GM10266 (cell line): Measurements from ENCODE around the gene NKIRAS2.

ENCODE experiments used
- DNase-seq: peaks from one replicate; pipeline ENCODE4 v3.0.0; 2012; ENCODE audit errors: extremely low spot score
- TF ChIP-seq, protein P1 (sequence below): IDR thresholded peaks from 2 replicates; pipeline ENCODE4 v1.5.1; 2012; ENCODE audit warnings: mild to moderate bottlenecking, low read depth; ENCODE audit not compliant: control insufficient read depth, insufficient read depth; ENCODE audit errors: missing control alignments

NKIRAS2 gene

GRCh38 chr17:42052346-42052877, 32.5 kb downstream of the NKIRAS2 start:
- TF ChIP-seq, protein P1, sequence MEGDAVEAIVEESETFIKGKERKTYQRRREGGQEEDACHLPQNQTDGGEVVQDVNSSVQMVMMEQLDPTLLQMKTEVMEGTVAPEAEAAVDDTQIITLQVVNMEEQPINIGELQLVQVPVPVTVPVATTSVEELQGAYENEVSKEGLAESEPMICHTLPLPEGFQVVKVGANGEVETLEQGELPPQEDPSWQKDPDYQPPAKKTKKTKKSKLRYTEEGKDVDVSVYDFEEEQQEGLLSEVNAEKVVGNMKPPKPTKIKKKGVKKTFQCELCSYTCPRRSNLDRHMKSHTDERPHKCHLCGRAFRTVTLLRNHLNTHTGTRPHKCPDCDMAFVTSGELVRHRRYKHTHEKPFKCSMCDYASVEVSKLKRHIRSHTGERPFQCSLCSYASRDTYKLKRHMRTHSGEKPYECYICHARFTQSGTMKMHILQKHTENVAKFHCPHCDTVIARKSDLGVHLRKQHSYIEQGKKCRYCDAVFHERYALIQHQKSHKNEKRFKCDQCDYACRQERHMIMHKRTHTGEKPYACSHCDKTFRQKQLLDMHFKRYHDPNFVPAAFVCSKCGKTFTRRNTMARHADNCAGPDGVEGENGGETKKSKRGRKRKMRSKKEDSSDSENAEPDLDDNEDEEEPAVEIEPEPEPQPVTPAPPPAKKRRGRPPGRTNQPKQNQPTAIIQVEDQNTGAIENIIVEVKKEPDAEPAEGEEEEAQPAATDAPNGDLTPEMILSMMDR: no peak
- DNase-seq: no peak

- no peak for DNase-seq
- TF ChIP-seq, protein P1: no peak
These were observed 34.0 kb downstream of the NKIRAS2 start for GRCh38 chr17:42053731-42054500.

DNA sequence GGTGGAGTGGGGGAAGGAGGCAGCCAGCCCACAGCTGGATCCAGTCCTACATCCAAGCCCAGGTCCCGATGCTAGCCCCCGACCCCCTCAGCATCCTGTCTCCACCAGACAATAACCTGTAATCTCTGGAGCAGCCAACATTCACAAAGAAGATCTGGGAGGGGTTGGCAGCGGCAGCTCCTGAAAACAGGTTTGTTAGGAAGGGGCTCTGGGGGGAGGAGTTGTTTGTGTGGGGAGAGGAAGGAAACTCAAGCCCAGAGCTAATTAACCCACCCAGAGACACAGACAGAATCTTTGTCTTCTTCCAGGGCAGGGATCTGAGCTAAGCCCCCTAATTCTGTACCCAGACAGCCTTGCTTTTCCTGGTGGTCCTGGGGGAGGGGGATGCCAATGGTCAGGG, 35.1 kb downstream of the NKIRAS2 start:
- TF ChIP-seq, protein P1: no peak
- DNase-seq: no peak

DNA sequence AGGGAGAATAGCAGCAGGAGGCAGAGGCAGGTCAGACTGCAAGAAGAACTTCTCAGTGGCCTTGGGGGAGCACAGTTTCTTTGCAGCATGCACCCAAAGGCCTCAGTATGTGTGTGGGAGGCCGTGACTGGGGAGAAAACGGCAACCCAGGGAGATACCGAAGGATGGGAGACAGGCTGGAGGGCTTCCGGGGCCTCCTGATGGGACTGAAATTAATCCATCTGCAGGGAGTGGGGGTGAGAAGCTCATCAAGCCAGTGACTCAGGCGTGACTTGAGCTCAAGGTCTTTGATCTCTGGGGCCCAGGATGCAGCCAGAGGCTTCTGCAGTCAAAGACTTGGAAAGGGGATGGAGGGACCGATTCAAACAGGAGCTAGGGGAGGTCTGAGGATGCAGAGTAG, 35.6 kb downstream of the NKIRAS2 start:
- DNase-seq: no peak
- TF ChIP-seq, protein P1: no peak

GRCh38 chr17:42056635-42057034, 36.7 kb downstream of the NKIRAS2 start:
- no peak for DNase-seq
- TF ChIP-seq, protein P1: no peak

GRCh38 chr17:42058063-42058462, 38.2 kb downstream of the NKIRAS2 start:
- TF ChIP-seq, protein P1: no peak
- DNase-seq: no peak

DNA sequence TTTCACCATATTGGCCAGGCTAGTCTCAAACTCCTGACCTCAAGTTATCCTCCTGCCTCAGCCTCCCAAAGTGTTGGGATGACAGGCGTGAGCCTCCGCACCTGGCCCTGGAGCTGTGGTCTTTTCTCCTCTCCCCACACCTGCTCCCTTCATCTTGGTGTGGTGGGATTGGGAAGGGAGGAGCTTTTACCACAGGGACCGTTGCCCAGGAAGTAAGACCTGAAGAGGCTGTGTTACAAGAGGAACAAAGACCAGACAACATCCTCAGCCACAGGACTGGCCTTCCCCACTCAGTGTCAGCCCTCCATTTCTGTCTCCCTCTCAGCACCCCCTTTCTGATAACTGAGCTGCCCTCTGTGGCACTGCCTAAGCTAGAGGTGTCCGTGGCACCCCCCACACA, 39.9 kb downstream of the NKIRAS2 start:
- no peak for DNase-seq
- TF ChIP-seq, protein P1: no peak
